Endothelial cell of umbilical vein (primary cell): ENCODE data around the gene LRP5. TPM values are rescaled to one million over a fixed set of nuclear protein-coding genes. Genes with fewer than 3 reads are reported as not detected.
"Not testable (repeated sequence)": the region's sequence is repeated elsewhere in the genome, so short reads cannot be mapped to it uniquely, and the experiment has no call there.

Source experiments
- BruUV-seq: library from RNA; stranded (reverse); fragments of 400-500 nt; replicated peaks from 2 replicates; lab custom pipeline; 2021; lab: Mats Ljungman, UMichigan
- CTCF ChIA-PET: fragments of 300-600, 350-600 bp; sonication (Branson Sonifier 250); formaldehyde crosslinking; loops from one replicate; lab custom pipeline; 2021; ENCODE audit warnings: antibody characterized with exemption, inconsistent platforms; lab: Charles Lee
- POLR2A ChIA-PET: fragments of 300-600, 350-600 bp; sonication (Branson Sonifier 250); formaldehyde crosslinking; loops from one replicate; lab custom pipeline; 2021; ENCODE audit warnings: antibody characterized with exemption, inconsistent platforms; lab: Charles Lee
- DNase-seq: peaks from one replicate; pipeline ENCODE4 v3.0.0-alpha.2; 2011; ENCODE audit warnings: low read depth, low spot score
- FAIRE-seq: peaks from 2 replicates; lab custom pipeline; 2011; peaks lifted over from hg19 to GRCh38; lab: Jason Lieb, UNC
- H2AFZ ChIP-seq: 2 replicates; pipeline ENCODE4 v1.6.0; 2012; ENCODE audit warnings: low read depth, low read length, control low read depth, inconsistent platforms
- H3K27ac ChIP-seq: 2 replicates; pipeline ENCODE4 v1.5.1; 2011; ENCODE audit warnings: low read depth, mild to moderate bottlenecking, control low read depth, low read length, moderate library complexity; ENCODE audit not compliant: insufficient read depth
- H3K27me3 ChIP-seq, 2 experiments: 2 replicates each; pipeline versions ENCODE4 v1.6.0 to v1.6.1; 2011; ENCODE audit warnings: low read length in 2 of 2, mixed read lengths in 1 of 2; ENCODE audit not compliant: control insufficient read depth in 2 of 2, insufficient read depth in 2 of 2
- H3K36me3 ChIP-seq, 2 experiments: 2 replicates in 1 of 2; 3 replicates in 1 of 2; pipeline ENCODE4 v1.5.1; 2011; ENCODE audit warnings: low read length in 2 of 2, mild to moderate bottlenecking in 1 of 2, moderate library complexity in 1 of 2; ENCODE audit not compliant: control insufficient read depth in 2 of 2, insufficient read depth in 2 of 2; ENCODE audit errors: extremely low read depth in 1 of 2
- H3K4me1 ChIP-seq: 3 replicates; pipeline ENCODE4 v1.5.1; 2011; ENCODE audit warnings: mild to moderate bottlenecking, low read length; ENCODE audit not compliant: control insufficient read depth, insufficient read depth; ENCODE audit errors: extremely low read depth
- H3K4me2 ChIP-seq: 2 replicates; pipeline ENCODE4 v1.6.1; 2011; ENCODE audit warnings: low read length, control low read depth, mixed read lengths; ENCODE audit not compliant: insufficient read depth
- H3K4me3 ChIP-seq, 3 experiments: fragments of 200-600 bp in 1 of 3; sonication (generic), shearing (Covaris generic) in 1 of 3; replicated peaks in 1 of 3; 2 replicates each; pipeline ENCODE4 v1.5.1; 2011 to 2016; ENCODE audit warnings: control low read depth in 3 of 3, low read length in 3 of 3, mild to moderate bottlenecking in 2 of 3, inconsistent platforms in 1 of 3, low read depth in 1 of 3, moderate library complexity in 1 of 3; ENCODE audit not compliant: insufficient read depth in 1 of 3
- H3K79me2 ChIP-seq: 2 replicates; pipeline ENCODE4 v1.6.0; 2012; ENCODE audit warnings: low read length, inconsistent platforms; ENCODE audit not compliant: control insufficient read depth, insufficient read depth
- H3K9ac ChIP-seq: replicated peaks from 2 replicates; pipeline ENCODE3; 2011; ENCODE audit warnings: low read length, control low read depth; ENCODE audit not compliant: insufficient read depth; ENCODE audit errors: extremely low read depth
- H3K9me1 ChIP-seq: replicated peaks from 3 replicates; pipeline ENCODE4 v1.6.0; 2011; ENCODE audit warnings: mild to moderate bottlenecking, low read length; ENCODE audit not compliant: control insufficient read depth, insufficient read depth; ENCODE audit errors: extremely low read depth
- H3K9me3 ChIP-seq: replicated peaks from 2 replicates; pipeline ENCODE4 v1.5.1; 2012; ENCODE audit warnings: low read length, inconsistent platforms; ENCODE audit not compliant: control insufficient read depth, insufficient read depth
- H4K20me1 ChIP-seq: replicated peaks from 2 replicates; pipeline ENCODE3; 2011; ENCODE audit warnings: mild to moderate bottlenecking, low read length; ENCODE audit not compliant: control insufficient read depth, insufficient read depth; ENCODE audit errors: extremely low read depth
- EZH2 ChIP-seq: IDR thresholded peaks from 2 replicates; pipeline ENCODE4 v1.6.1; 2012; ENCODE audit warnings: borderline replicate concordance, low read depth, mild to moderate bottlenecking, moderate library complexity, low read length, inconsistent platforms; ENCODE audit not compliant: severe bottlenecking
- FOS ChIP-seq: IDR thresholded peaks from 2 replicates; pipeline ENCODE4 v1.6.1; 2011; ENCODE audit warnings: mild to moderate bottlenecking, low read length, moderate library complexity, borderline replicate concordance; ENCODE audit not compliant: insufficient read depth
- GATA2 ChIP-seq: IDR thresholded peaks from 2 replicates; pipeline ENCODE4 v1.7.0; 2011; ENCODE audit warnings: low read depth, mild to moderate bottlenecking, moderate library complexity, mixed read lengths, low read length; ENCODE audit not compliant: insufficient read length, insufficient read depth
- JUN ChIP-seq: IDR thresholded peaks from 2 replicates; pipeline ENCODE4 v1.6.1; 2011; ENCODE audit warnings: borderline replicate concordance, low read depth; ENCODE audit not compliant: insufficient read length, insufficient read depth
- MYC ChIP-seq: IDR thresholded peaks from one replicate; pipeline ENCODE4 v1.6.1; 2011; ENCODE audit warnings: mild to moderate bottlenecking, low read depth, low read length
- POLR2A ChIP-seq: IDR thresholded peaks from 2 replicates; pipeline ENCODE4 v1.6.1; 2012; ENCODE audit warnings: low read depth, mild to moderate bottlenecking, control low read depth, low read length
- POLR2AphosphoS5 ChIP-seq: IDR thresholded peaks from 2 replicates; pipeline ENCODE4 v1.6.1; 2012; ENCODE audit warnings: low read depth, mild to moderate bottlenecking, control low read depth, low read length, moderate library complexity; ENCODE audit not compliant: insufficient read depth
- dilution Hi-C: fragments of 300-500 bp; cut with MboI; formaldehyde crosslinking; loops from one replicate; pipeline ENCODE4 v1.15.0; 2019; ENCODE audit warnings: low sequenced_read_pairs; ENCODE audit not compliant: extremely low pct_ligation_motif_present
- intact Hi-C: fragments of 100-400 bp; cut with micrococcal nuclease; formaldehyde crosslinking; loops from one replicate; pipeline ENCODE4 v1.10.0; 2022
- polyA plus RNA-seq, 4 experiments: library from polyadenylated mRNA; depleted of rRNA in 3 of 4; stranded (reverse) in 3 of 4; unstranded in 1 of 4; fragments of >200 nt; gene quantifications; 2 replicates each; pipeline versions ENCODE4 v1.2.1 to v1.2.3, GENCODE V29; 2011 to 2012; ENCODE audit warnings: missing spikeins in 1 of 4
- total RNA-seq: library from RNA; stranded (reverse); gene quantifications from 2 replicates; pipeline ENCODE4 v1.2.3, GENCODE V29; 2021
- TF ChIP-seq, protein P1 (sequence below), 2 donors: IDR thresholded peaks; 1 replicate in 1 of 2; 2 replicates in 1 of 2; pipeline ENCODE4 v1.5.1; 2011; ENCODE audit warnings: low read length in 2 of 2, mild to moderate bottlenecking in 2 of 2, moderate library complexity in 2 of 2, control low read depth in 1 of 2, inconsistent platforms in 1 of 2, low read depth in 1 of 2; ENCODE audit not compliant: insufficient read depth in 1 of 2; ENCODE audit errors: extremely low read depth in 1 of 2
- TF ChIP-seq, protein P2 (sequence below): IDR thresholded peaks from 2 replicates; pipeline ENCODE4 v1.6.1; 2011; ENCODE audit not compliant: insufficient read depth, insufficient read length

LRP5 gene
- total and polyA plus RNA-seq, 2 donors (not counting 3 experiments of a cell fraction or from before 2014, with no cell fraction given), result 35.1 to 51.8 TPM

DNA sequence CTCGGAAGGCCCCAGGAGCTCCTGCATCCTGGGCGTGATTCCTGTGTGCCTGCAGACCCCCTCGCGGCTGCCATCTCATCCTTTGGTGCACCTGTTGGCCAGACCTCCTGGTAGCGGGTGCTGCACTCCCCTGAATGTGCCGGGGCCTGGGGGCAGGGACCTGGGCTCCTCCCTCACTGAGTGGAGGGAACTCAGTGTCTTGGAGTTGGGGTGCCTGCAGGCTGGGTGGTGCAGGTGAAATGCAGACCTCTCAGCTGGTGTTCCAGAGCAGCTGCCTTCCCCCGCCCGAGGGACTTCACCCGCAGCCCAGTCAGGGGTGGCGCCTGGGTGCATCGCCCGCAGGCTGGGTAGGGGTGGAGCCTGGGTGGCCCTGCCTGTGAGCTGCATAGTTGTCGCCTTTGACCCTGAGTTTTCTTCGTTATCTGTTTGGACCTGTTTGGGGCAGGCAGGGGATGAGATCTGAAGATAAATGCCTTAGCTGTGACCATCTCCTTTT lies 31.4 kb downstream of the LRP5 start:
- Histone ChIP-seq H3K36me3 (peaks cover 0 to 4% of the 10 kb centered on the region in 2 experiments), H3K9ac (no peak overlapping the region), H3K9me1 (no peaks in the 10 kb centered on the region), H4K20me1 (no peaks in the 10 kb centered on the region), H2AFZ (no peak overlapping the region), H3K79me2 (peaks cover 6% of the 10 kb centered on the region), H3K27ac (no peak overlapping the region), H3K9me3 (no peaks in the 10 kb centered on the region), H3K4me3 (no peak overlapping the region), H3K4me1 (no peaks in the 10 kb centered on the region), H3K4me2 (no peak overlapping the region), H3K27me3 (no peaks in the 10 kb centered on the region)
- dilution Hi-C loops (no loop called here), intact Hi-C loops (no loop called here)
- FAIRE-seq (no peak), DNase-seq (no peak)
- POLR2A ChIA-PET, result no interaction called here
- no peak for TF ChIP-seq GATA2
- no peak for TF ChIP-seq JUN
- no peak for TF ChIP-seq EZH2
- TF ChIP-seq, protein P1, sequence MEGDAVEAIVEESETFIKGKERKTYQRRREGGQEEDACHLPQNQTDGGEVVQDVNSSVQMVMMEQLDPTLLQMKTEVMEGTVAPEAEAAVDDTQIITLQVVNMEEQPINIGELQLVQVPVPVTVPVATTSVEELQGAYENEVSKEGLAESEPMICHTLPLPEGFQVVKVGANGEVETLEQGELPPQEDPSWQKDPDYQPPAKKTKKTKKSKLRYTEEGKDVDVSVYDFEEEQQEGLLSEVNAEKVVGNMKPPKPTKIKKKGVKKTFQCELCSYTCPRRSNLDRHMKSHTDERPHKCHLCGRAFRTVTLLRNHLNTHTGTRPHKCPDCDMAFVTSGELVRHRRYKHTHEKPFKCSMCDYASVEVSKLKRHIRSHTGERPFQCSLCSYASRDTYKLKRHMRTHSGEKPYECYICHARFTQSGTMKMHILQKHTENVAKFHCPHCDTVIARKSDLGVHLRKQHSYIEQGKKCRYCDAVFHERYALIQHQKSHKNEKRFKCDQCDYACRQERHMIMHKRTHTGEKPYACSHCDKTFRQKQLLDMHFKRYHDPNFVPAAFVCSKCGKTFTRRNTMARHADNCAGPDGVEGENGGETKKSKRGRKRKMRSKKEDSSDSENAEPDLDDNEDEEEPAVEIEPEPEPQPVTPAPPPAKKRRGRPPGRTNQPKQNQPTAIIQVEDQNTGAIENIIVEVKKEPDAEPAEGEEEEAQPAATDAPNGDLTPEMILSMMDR (IDR thresholded peaks at IDR 0.05; ENCODE audit: extremely low read depth in 1 of 2, insufficient read depth in 1 of 2, low read depth in 1 of 2, low read length in 2 of 2), result no peak
- TF ChIP-seq POLR2A, result no peak
- no peak for TF ChIP-seq MYC
- TF ChIP-seq, protein P2, sequence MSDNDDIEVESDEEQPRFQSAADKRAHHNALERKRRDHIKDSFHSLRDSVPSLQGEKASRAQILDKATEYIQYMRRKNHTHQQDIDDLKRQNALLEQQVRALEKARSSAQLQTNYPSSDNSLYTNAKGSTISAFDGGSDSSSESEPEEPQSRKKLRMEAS, result no peak
- no peak for TF ChIP-seq POLR2AphosphoS5
- no peak for TF ChIP-seq FOS
- CTCF ChIA-PET, result no interaction called here
- no TSS peak for BruUV-seq

DNA sequence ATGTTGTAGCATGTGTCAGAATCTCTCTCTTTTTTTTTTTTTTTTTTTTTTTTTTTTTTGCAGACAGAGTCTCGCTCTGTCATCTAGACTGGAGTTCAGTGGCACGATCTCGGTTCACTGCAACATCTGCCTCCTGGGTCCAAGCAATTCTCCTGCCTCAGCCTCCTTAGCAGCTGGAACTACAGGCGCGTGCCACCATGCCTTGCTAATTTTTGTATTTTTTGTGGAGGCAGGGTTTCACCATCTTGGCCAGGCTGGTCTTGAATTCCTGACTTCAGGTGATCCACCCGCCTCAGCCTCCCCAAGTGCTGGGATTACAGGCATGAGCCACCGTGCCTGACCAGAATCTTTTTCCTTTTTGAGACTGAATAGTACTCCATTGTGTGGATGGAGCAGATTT lies 32.4 kb downstream of the LRP5 start:
- H3K79me2 ChIP-seq, H3K4me1 ChIP-seq, H3K27ac ChIP-seq, dilution Hi-C loops, H3K4me2 ChIP-seq, H4K20me1 ChIP-seq, H2AFZ ChIP-seq, intact Hi-C loops, FAIRE-seq, H3K27me3 ChIP-seq, H3K36me3 ChIP-seq, H3K9me1 ChIP-seq, H3K4me3 ChIP-seq, H3K9me3 ChIP-seq, DNase-seq, BruUV-seq, H3K9ac ChIP-seq, CTCF ChIA-PET: not testable (repeated sequence)
- POLR2A ChIA-PET, result interaction anchor here (0.6 kb wide), 1 partner anchor 105 kb away, joined by 6 read pairs; no protein-coding TSS in a partner anchor
